GM12872 (cell line): ENCODE data around the gene ZNF683.

Experiments
- CTCF ChIP-seq: IDR thresholded peaks from 3 replicates; pipeline ENCODE4 v1.5.1; 2011; ENCODE audit warnings: low read depth, mild to moderate bottlenecking, low read length, moderate library complexity; ENCODE audit not compliant: insufficient read depth

The ZNF683 gene

GRCh38 chr1:26324550-26324949 is 48.0 kb downstream of the ZNF683 start:
- TF ChIP-seq CTCF: no peak

GRCh38 chr1:26323382-26323781 is 49.2 kb downstream of the ZNF683 start:
- TF ChIP-seq CTCF: no peak

GRCh38 chr1:26322042-26322331 is 50.6 kb downstream of the ZNF683 start:
- no peak for TF ChIP-seq CTCF

- TF ChIP-seq CTCF: peak; percentile 92
Measured at GRCh38 chr1:26321315-26322041, 51.1 kb downstream of the ZNF683 start.

- no peak for TF ChIP-seq CTCF
Measured at GRCh38 chr1:26320896-26321295, 51.7 kb downstream of the ZNF683 start.

- TF ChIP-seq CTCF: no peak
Measured at GRCh38 chr1:26318338-26319064, 54.0 kb downstream of the ZNF683 start.

- TF ChIP-seq CTCF: no peak
Measured at GRCh38 chr1:26317612-26318337, 54.8 kb downstream of the ZNF683 start, which contains the start of gene CD52. Gene CD52, plus strand, starts transcription at chr1:26317958. Its CDS starts 60 bp downstream, at chr1:26318018.
